Mesenchymal stem cell (in vitro differentiated cells and primary cell): ENCODE data around the gene OMG.

Source experiments
- DNase-seq: peaks from one replicate; pipeline ENCODE4 v3.0.0-alpha.2; 2013
- H2AFZ ChIP-seq: one replicate; pipeline ENCODE4 v1.6.1; 2013; ENCODE audit warnings: low read depth, mild to moderate bottlenecking, control low read depth, inconsistent platforms, low read length, moderate library complexity
- H2AK5ac ChIP-seq: 2 replicates; pipeline ENCODE4 v1.6.1; 2013; ENCODE audit warnings: low read length, moderate library complexity, mild to moderate bottlenecking, inconsistent platforms; ENCODE audit not compliant: severe bottlenecking
- H2BK120ac ChIP-seq: one replicate; pipeline ENCODE4 v1.6.1; 2013; ENCODE audit warnings: low read depth, mild to moderate bottlenecking, inconsistent platforms, low read length, moderate library complexity
- H2BK12ac ChIP-seq, 2 experiments: one replicate each; pipeline ENCODE4 v1.6.1; 2013; ENCODE audit warnings: inconsistent platforms in 2 of 2, low read length in 2 of 2, mild to moderate bottlenecking in 2 of 2, moderate library complexity in 2 of 2, control low read depth in 1 of 2
- H2BK15ac ChIP-seq: one replicate; pipeline ENCODE4 v1.6.1; 2013; ENCODE audit warnings: mild to moderate bottlenecking, low read depth, inconsistent platforms; ENCODE audit not compliant: poor library complexity, severe bottlenecking
- H2BK5ac ChIP-seq: 2 replicates; pipeline ENCODE4 v1.6.1; 2013; ENCODE audit warnings: low read depth, mild to moderate bottlenecking, low read length, control low read depth, inconsistent platforms; ENCODE audit not compliant: poor library complexity, severe bottlenecking
- H3K14ac ChIP-seq, 2 experiments: one replicate each; pipeline ENCODE4 v1.6.1; 2013; ENCODE audit warnings: inconsistent platforms in 2 of 2, low read length in 2 of 2, control low read depth in 1 of 2, mild to moderate bottlenecking in 1 of 2, moderate library complexity in 1 of 2
- H3K18ac ChIP-seq, 2 experiments: one replicate each; pipeline ENCODE4 v1.6.1; 2013; ENCODE audit warnings: inconsistent platforms in 2 of 2, low read length in 2 of 2, control low read depth in 1 of 2, low read depth in 1 of 2, mild to moderate bottlenecking in 1 of 2
- H3K23ac ChIP-seq, 2 experiments: one replicate each; pipeline ENCODE4 v1.6.1; 2013; ENCODE audit warnings: inconsistent platforms in 2 of 2, low read length in 2 of 2, mild to moderate bottlenecking in 2 of 2, moderate library complexity in 2 of 2, control low read depth in 1 of 2
- H3K27ac ChIP-seq: 2 replicates; pipeline ENCODE4 v1.5.1; 2013; ENCODE audit warnings: mild to moderate bottlenecking, moderate library complexity, low read length, control low read depth, inconsistent platforms; ENCODE audit not compliant: poor library complexity, severe bottlenecking
- H3K27me3 ChIP-seq, 2 experiments: 2 replicates each; pipeline versions ENCODE4 v1.6.1 to v1.7.0; 2013; ENCODE audit warnings: low read length in 2 of 2, mild to moderate bottlenecking in 2 of 2, moderate library complexity in 2 of 2, control low read depth in 1 of 2, inconsistent platforms in 1 of 2; ENCODE audit not compliant: control insufficient read depth in 1 of 2, insufficient read depth in 1 of 2
- H3K36me3 ChIP-seq, 2 experiments: 2 replicates each; pipeline versions ENCODE4 v1.6.1 to v1.7.0; 2013; ENCODE audit warnings: low read length in 2 of 2, control low read depth in 1 of 2, inconsistent platforms in 1 of 2, low read depth in 1 of 2, mild to moderate bottlenecking in 1 of 2; ENCODE audit not compliant: insufficient read depth in 2 of 2, control insufficient read depth in 1 of 2
- H3K4ac ChIP-seq, 2 experiments: one replicate each; pipeline ENCODE4 v1.6.1; 2013; ENCODE audit warnings: inconsistent platforms in 2 of 2, low read length in 2 of 2, mild to moderate bottlenecking in 2 of 2, moderate library complexity in 2 of 2, control low read depth in 1 of 2, low read depth in 1 of 2
- H3K4me1 ChIP-seq: 2 replicates; pipeline ENCODE4 v1.6.1; 2013; ENCODE audit warnings: low read depth, low read length, control low read depth; ENCODE audit not compliant: control insufficient read depth, insufficient read depth
- H3K4me2 ChIP-seq: 2 replicates; pipeline ENCODE4 v1.6.1; 2013; ENCODE audit warnings: low read length, mild to moderate bottlenecking, inconsistent platforms; ENCODE audit not compliant: poor library complexity, severe bottlenecking
- H3K4me3 ChIP-seq, 2 experiments: 2 replicates each; pipeline versions ENCODE4 v1.5.1 to v1.7.0; 2013; ENCODE audit warnings: low read length in 2 of 2, mild to moderate bottlenecking in 2 of 2, control low read depth in 1 of 2, low read depth in 1 of 2; ENCODE audit not compliant: insufficient read depth in 1 of 2
- H3K79me1 ChIP-seq: replicated peaks from 2 replicates; pipeline ENCODE4 v1.6.1; 2013; ENCODE audit warnings: mild to moderate bottlenecking, control low read depth, low read length, inconsistent platforms; ENCODE audit not compliant: poor library complexity, severe bottlenecking
- H3K9ac ChIP-seq: 2 replicates; pipeline ENCODE4 v1.7.0; 2013; ENCODE audit warnings: mild to moderate bottlenecking, low read length, moderate library complexity
- H3K9me3 ChIP-seq: 2 replicates; pipeline ENCODE4 v1.7.0; 2013; ENCODE audit warnings: mild to moderate bottlenecking, low read length; ENCODE audit not compliant: control insufficient read depth
- H4K8ac ChIP-seq: one replicate; pipeline ENCODE4 v1.6.1; 2013; ENCODE audit warnings: inconsistent platforms, mild to moderate bottlenecking, low read length, moderate library complexity
- H4K91ac ChIP-seq: one replicate; pipeline ENCODE4 v1.6.1; 2013; ENCODE audit warnings: mild to moderate bottlenecking, low read length, inconsistent platforms
- WGBS: methylation state at CpG from one replicate; pipeline ENCODE4 v1.1.7; 2013; ENCODE audit warnings: mixed read lengths; 5-methylcytosine and 5-hydroxymethylcytosine counted together

The OMG gene

DNA sequence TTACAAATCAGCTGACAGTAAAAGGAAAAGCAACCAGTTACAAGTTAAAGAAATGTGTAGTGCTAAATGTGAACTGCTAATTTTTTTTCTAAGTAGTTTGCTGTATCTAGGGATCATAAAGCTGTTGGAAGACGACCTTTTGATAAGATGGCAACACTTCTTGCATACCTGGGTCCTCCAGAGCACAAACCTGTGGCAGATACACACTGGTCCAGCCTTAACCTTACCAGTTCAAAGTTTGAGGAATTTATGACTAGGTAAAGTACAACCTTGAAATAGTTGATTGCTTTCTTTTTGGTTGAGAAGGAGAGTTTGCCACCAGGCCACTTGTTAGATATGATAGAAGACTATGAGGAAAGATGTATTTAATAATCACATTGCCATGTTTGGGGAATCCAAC lies 35.4 kb downstream of the OMG start:
- Histone ChIP-seq H3K9ac (no peak overlapping the region), H3K27ac (no peak overlapping the region), H3K36me3 (peaks cover 0 to 66% of the 10 kb centered on the region in 2 experiments), H3K4me3 (no peak overlapping the region), H3K27me3 (no peaks in the 10 kb centered on the region), H2BK5ac (no peak overlapping the region), H3K4me2 (no peak overlapping the region), H2BK15ac (no peak overlapping the region), H2AK5ac (no peak overlapping the region), H3K4ac (no peak overlapping the region), H4K91ac (no peak overlapping the region), H3K4me1 (no peaks in the 10 kb centered on the region), H2BK120ac (no peak overlapping the region), H3K18ac (no peak overlapping the region), H2BK12ac (no peak overlapping the region), H3K9me3 (no peaks in the 10 kb centered on the region), H3K14ac (no peak overlapping the region), H4K8ac (no peak overlapping the region), H3K79me1 (peaks cover 2% of the 10 kb centered on the region), H2AFZ (no peak overlapping the region), H3K23ac (no peak overlapping the region)
- 100% methylated on average over 1 of the region's 1 CpG for WGBS
- DNase-seq = no peak

DNA sequence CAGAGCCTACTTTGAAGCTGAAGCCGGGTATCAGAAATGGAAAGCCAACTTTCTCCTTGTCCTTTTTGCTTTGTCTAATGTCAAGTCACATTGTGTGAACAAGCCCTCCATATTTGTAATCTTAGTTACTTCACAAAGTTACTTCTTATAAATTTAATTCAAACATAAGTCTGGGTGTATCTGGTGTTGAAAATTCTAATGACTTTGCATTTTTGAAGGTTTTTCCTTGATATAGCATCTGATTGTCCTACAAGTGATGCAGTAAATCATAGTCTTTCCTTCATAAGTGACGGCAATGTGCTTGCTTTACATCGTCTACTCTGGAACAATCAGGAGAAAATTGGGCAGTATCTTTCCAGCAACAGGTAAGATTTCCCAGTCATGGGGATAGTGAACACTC lies 36.9 kb downstream of the OMG start:
- no peak overlapping the region for H3K9ac ChIP-seq
- H3K14ac ChIP-seq = no peak overlapping the region
- peaks cover 0 to 53% of the 10 kb centered on the region in 2 experiments for H3K36me3 ChIP-seq
- no peak overlapping the region for H3K4me2 ChIP-seq
- no peak overlapping the region for H3K4ac ChIP-seq
- peaks cover 2% of the 10 kb centered on the region for H3K79me1 ChIP-seq
- no peak overlapping the region for H3K4me3 ChIP-seq
- H2BK5ac ChIP-seq = no peak overlapping the region
- no peak overlapping the region for H2BK15ac ChIP-seq
- no peak overlapping the region for H3K27ac ChIP-seq
- H3K9me3 ChIP-seq = no peaks in the 10 kb centered on the region
- H3K23ac ChIP-seq = no peak overlapping the region
- no peak overlapping the region for H2BK120ac ChIP-seq
- 100% methylated on average over 3 of the region's 3 CpGs for WGBS
- H2BK12ac ChIP-seq = no peak overlapping the region
- no peak overlapping the region for H3K18ac ChIP-seq
- H2AK5ac ChIP-seq = no peak overlapping the region
- H4K91ac ChIP-seq = no peak overlapping the region
- DNase-seq = no peak
- H3K27me3 ChIP-seq = no peaks in the 10 kb centered on the region
- no peak overlapping the region for H2AFZ ChIP-seq
- no peak overlapping the region for H4K8ac ChIP-seq
- no peaks in the 10 kb centered on the region for H3K4me1 ChIP-seq

DNA sequence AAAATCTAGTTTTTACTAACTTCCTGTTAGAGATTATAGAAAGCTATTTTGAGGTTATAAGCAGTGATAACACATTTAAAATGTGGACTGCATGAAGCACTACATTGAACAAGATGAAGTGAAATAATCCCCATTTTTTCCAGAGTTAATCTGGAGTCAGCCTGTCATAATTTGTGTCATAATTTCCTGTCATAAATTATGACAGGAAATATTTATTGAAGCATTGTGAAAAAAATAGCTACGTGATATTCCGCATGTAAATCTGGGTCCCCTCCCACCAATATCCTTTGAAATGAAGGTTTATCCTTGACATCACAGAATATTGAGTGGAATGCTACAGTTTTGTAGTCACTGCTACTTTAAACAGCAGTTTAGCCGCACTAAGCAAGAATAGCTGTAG lies 40.1 kb downstream of the OMG start:
- H2BK15ac ChIP-seq = no peak overlapping the region
- no peaks in the 10 kb centered on the region for H3K9me3 ChIP-seq
- H2BK120ac ChIP-seq = no peak overlapping the region
- no peak overlapping the region for H4K91ac ChIP-seq
- H3K4me2 ChIP-seq = no peak overlapping the region
- H3K4ac ChIP-seq = no peak overlapping the region
- DNase-seq = no peak
- H3K9ac ChIP-seq = no peak overlapping the region
- peaks cover 0 to 58% of the 10 kb centered on the region in 2 experiments for H3K36me3 ChIP-seq
- no peak overlapping the region for H3K18ac ChIP-seq
- H3K14ac ChIP-seq = no peak overlapping the region
- peaks cover 2% of the 10 kb centered on the region for H3K79me1 ChIP-seq
- H2BK12ac ChIP-seq = no peak overlapping the region
- H3K4me3 ChIP-seq = no peak overlapping the region
- H2AK5ac ChIP-seq = no peak overlapping the region
- no peak overlapping the region for H3K23ac ChIP-seq
- H2AFZ ChIP-seq = no peak overlapping the region
- H2BK5ac ChIP-seq = no peak overlapping the region
- WGBS = 94% methylated on average over 2 of the region's 3 CpGs
- no peaks in the 10 kb centered on the region for H3K4me1 ChIP-seq
- no peak overlapping the region for H4K8ac ChIP-seq
- no peak overlapping the region for H3K27ac ChIP-seq
- no peaks in the 10 kb centered on the region for H3K27me3 ChIP-seq

DNA sequence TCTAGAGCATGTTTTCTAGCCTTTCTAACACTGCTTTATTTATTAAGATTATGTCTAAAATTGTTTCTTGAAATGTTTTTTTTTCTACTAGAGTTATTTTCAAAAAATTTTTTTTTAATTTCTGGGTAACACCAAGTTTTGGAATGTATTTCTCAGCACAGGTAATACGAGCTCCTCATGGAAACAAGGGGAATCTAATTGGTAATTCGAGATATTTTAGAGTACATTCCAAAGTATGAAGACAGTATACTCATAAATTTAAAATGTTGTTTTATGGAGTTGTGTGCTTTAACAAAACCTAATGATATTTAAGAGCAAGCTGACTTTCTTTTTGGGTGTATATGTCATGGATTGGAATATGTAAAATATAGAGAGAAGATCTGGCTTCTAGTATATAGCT lies 42.4 kb downstream of the OMG start:
- H4K91ac ChIP-seq = no peak overlapping the region
- no peak overlapping the region for H4K8ac ChIP-seq
- no peak overlapping the region for H3K14ac ChIP-seq
- no peak overlapping the region for H3K4me3 ChIP-seq
- H3K4ac ChIP-seq = no peak overlapping the region
- no peak overlapping the region for H3K4me2 ChIP-seq
- no peak overlapping the region for H2AK5ac ChIP-seq
- no peak overlapping the region for H2BK120ac ChIP-seq
- no peaks in the 10 kb centered on the region for H3K79me1 ChIP-seq
- H2BK12ac ChIP-seq = no peak overlapping the region
- no peak overlapping the region for H2AFZ ChIP-seq
- H3K23ac ChIP-seq = no peak overlapping the region
- H3K9me3 ChIP-seq = no peaks in the 10 kb centered on the region
- H3K4me1 ChIP-seq = no peaks in the 10 kb centered on the region
- no peak for DNase-seq
- H3K36me3 ChIP-seq = peaks cover 0 to 39% of the 10 kb centered on the region in 2 experiments
- no peak overlapping the region for H3K18ac ChIP-seq
- 94% methylated on average over 2 of the region's 2 CpGs for WGBS
- H3K27ac ChIP-seq = no peak overlapping the region
- H2BK5ac ChIP-seq = no peak overlapping the region
- no peak overlapping the region for H3K9ac ChIP-seq
- no peak overlapping the region for H2BK15ac ChIP-seq
- H3K27me3 ChIP-seq = no peaks in the 10 kb centered on the region
